HepG2 (cell line): ENCODE measurements around the gene MSH3. TPM values are rescaled to one million over a fixed set of nuclear protein-coding genes. Genes with fewer than 3 reads are reported as not detected.

Source experiments
- DR1 ChIP-seq: sonication (generic); formaldehyde crosslinking; IDR thresholded peaks from 2 replicates; pipeline ENCODE4 v1.8.0; 2021; ENCODE audit warnings: mild to moderate bottlenecking, missing genetic modification reagents, inconsistent platforms
- GMEB1 ChIP-seq: sonication (generic); formaldehyde crosslinking; IDR thresholded peaks from 2 replicates; pipeline ENCODE4 v1.5.1; 2020; ENCODE audit warnings: missing genetic modification reagents, mild to moderate bottlenecking, borderline replicate concordance
- KAT7 ChIP-seq: IDR thresholded peaks from 2 replicates; pipeline ENCODE4 v1.6.1; 2018; ENCODE audit warnings: borderline replicate concordance, missing compliant biosample characterization
- KAT8 ChIP-seq: IDR thresholded peaks from 2 replicates; pipeline ENCODE4 v1.6.1; 2016; ENCODE audit warnings: missing genetic modification reagents, missing compliant biosample characterization
- KDM5B ChIP-seq: sonication (generic); formaldehyde crosslinking; IDR thresholded peaks from 2 replicates; pipeline ENCODE4 v1.4.0; 2020; ENCODE audit warnings: missing genetic modification reagents, mild to moderate bottlenecking, borderline replicate concordance
- KLF12 ChIP-seq: sonication (generic); formaldehyde crosslinking; IDR thresholded peaks from 2 replicates; pipeline ENCODE4 v1.4.0; 2020; ENCODE audit warnings: missing genetic modification reagents, borderline replicate concordance
- MED1 ChIP-seq: sonication (generic); formaldehyde crosslinking; IDR thresholded peaks from 2 replicates; pipeline ENCODE4 v1.4.0; 2020; ENCODE audit warnings: missing genetic modification reagents
- NFIC ChIP-seq: IDR thresholded peaks from 2 replicates; pipeline ENCODE4 v1.6.1; 2012; ENCODE audit warnings: mild to moderate bottlenecking, low read length, inconsistent platforms
- NR2C2 ChIP-seq: sonication (generic); formaldehyde crosslinking; IDR thresholded peaks from 2 replicates; pipeline ENCODE4 v1.4.0; 2020; ENCODE audit warnings: missing genetic modification reagents, mild to moderate bottlenecking, moderate library complexity, borderline replicate concordance
- PRPF4 ChIP-seq: fragments of 200-400 bp; formaldehyde crosslinking; IDR thresholded peaks from 2 replicates; pipeline ENCODE4 v1.6.1; 2016; ENCODE audit warnings: low read length, low read depth; ENCODE audit not compliant: poor library complexity, severe bottlenecking
- REL ChIP-seq: sonication (generic); formaldehyde crosslinking; conservative IDR thresholded peaks from 2 replicates; pipeline ENCODE4 v1.8.0; 2022; ENCODE audit warnings: mild to moderate bottlenecking, missing genetic modification reagents, moderate library complexity
- SP4 ChIP-seq: sonication (generic); formaldehyde crosslinking; IDR thresholded peaks from 2 replicates; pipeline ENCODE4 v1.8.1; 2023; ENCODE audit warnings: mild to moderate bottlenecking, missing genetic modification reagents
- ZBTB44 ChIP-seq: sonication (generic); formaldehyde crosslinking; IDR thresholded peaks from 2 replicates; pipeline ENCODE4 v1.4.0; 2020; ENCODE audit warnings: missing genetic modification reagents
- ZMYM2 ChIP-seq: sonication (generic); formaldehyde crosslinking; IDR thresholded peaks from 2 replicates; pipeline ENCODE4 v1.8.0; 2022; ENCODE audit warnings: mild to moderate bottlenecking, missing genetic modification reagents
- ZNF18 ChIP-seq: sonication (generic); formaldehyde crosslinking; IDR thresholded peaks from 2 replicates; pipeline ENCODE4 v1.8.0; 2022; ENCODE audit warnings: mild to moderate bottlenecking, missing genetic modification reagents; ENCODE audit not compliant: insufficient replicate concordance
- ZNF431 ChIP-seq: sonication (generic); formaldehyde crosslinking; IDR thresholded peaks from 2 replicates; pipeline ENCODE4 v1.9.0; 2022; ENCODE audit warnings: missing genetic modification reagents, low read depth, mild to moderate bottlenecking, borderline replicate concordance
- ZNF720 ChIP-seq: sonication (generic); formaldehyde crosslinking; IDR thresholded peaks from 2 replicates; pipeline ENCODE4 v1.4.0; 2020; ENCODE audit warnings: missing genetic modification reagents
- ZNF777 ChIP-seq: sonication (generic); formaldehyde crosslinking; IDR thresholded peaks from 2 replicates; pipeline ENCODE4 v1.4.0; 2020; ENCODE audit warnings: missing genetic modification reagents
- ZNF782 ChIP-seq: sonication (generic); formaldehyde crosslinking; IDR thresholded peaks from 2 replicates; pipeline ENCODE4 v1.4.0; 2020; ENCODE audit warnings: missing genetic modification reagents, mild to moderate bottlenecking, borderline replicate concordance
- ZSCAN25 ChIP-seq: sonication (generic); formaldehyde crosslinking; IDR thresholded peaks from 2 replicates; pipeline ENCODE4 v1.8.0; 2022; ENCODE audit warnings: mild to moderate bottlenecking, missing genetic modification reagents
- polyA plus RNA-seq, 8 experiments: library from polyadenylated mRNA; depleted of rRNA in 3 of 8; stranded (reverse) in 7 of 8; unstranded in 1 of 8; fragments of >200 nt; fragmentation: Illumina TruSeq in 4 of 8; extraction: Trizol in 4 of 8; gene quantifications; 2 replicates each; pipeline versions ENCODE4 v1.2.1 to v1.2.3, GENCODE V29; 2011 to 2016; ENCODE audit warnings: low read depth in 4 of 8, missing spikeins in 1 of 8, mixed read lengths in 1 of 8; ENCODE audit not compliant: insufficient read depth in 1 of 8
- total RNA-seq, 5 experiments: library from RNA; depleted of rRNA; stranded (reverse); fragments of >200 nt; fragmentation: Illumina TruSeq; extraction: Trizol; gene quantifications; 2 replicates each; pipeline ENCODE4 v1.2.3, GENCODE V29; 2016; ENCODE audit warnings: low read depth in 1 of 5

Gene MSH3
- total and polyA plus RNA-seq, 2 of the 13 experiments (the other 11 are each of a cell fraction or from before 2014, with no cell fraction given) = 4.0 to 16.4 TPM

GRCh38 chr5:80654391-80655230 is at the start of gene MSH3, which contains the start of gene DHFR (continued):
- TF ChIP-seq ZMYM2 (0 out of 2 replicates have a peak, but pooled peaks have one; percentile 70), ZSCAN25 (CRISPR knock-in tag) (peak; percentile 57), ZBTB44 (CRISPR knock-in tag) (no peak), ZNF18 (CRISPR knock-in tag) (no peak), GMEB1 (CRISPR knock-in tag) (peak; percentile 89), ZNF777 (CRISPR knock-in tag) (0 out of 2 replicates have a peak, but pooled peaks have one; percentile 34), PRPF4 (no peak), ZNF431 (peak; percentile 25; the same call in 1 of the 2 replicates), KAT8 (peak; percentile 78), KDM5B (CRISPR knock-in tag) (peak; percentile 75; the same call in 1 of the 2 replicates), ZNF720 (no peak), DR1 (CRISPR knock-in tag) (peak; percentile 45), NFIC (no peak), KLF12 (CRISPR knock-in tag) (0 out of 2 replicates have a peak, but pooled peaks have one; percentile 35), SP4 (CRISPR knock-in tag) (peak; percentile 78), KAT7 (CRISPR knock-in tag) (0 out of 2 replicates have a peak, but pooled peaks have one; percentile 60), REL (CRISPR knock-in tag) (peak; percentile 18; the same call in 1 of the 2 replicates), ZNF782 (CRISPR knock-in tag) (0 out of 2 replicates have a peak, but pooled peaks have one; percentile 34), NR2C2 (CRISPR knock-in tag) (peak; percentile 95), MED1 (CRISPR knock-in tag) (peak; percentile 42; the same call in 1 of the 2 replicates)
- TF ChIP-seq, all 625 proteins: peak for 173
